MCF 10A (cell line): ENCODE results near the gene CEP43. TPM values are rescaled to one million over a fixed set of nuclear protein-coding genes. Genes with fewer than 3 reads are reported as not detected.

ENCODE experiments used
- BruUV-seq: library from RNA; stranded (reverse); fragments of 400-500 nt; replicated peaks from 2 replicates; lab custom pipeline; 2021; lab: Mats Ljungman, UMichigan
- CTCF ChIA-PET: fragments of 300-600 bp; sonication (Branson Sonifier 250); formaldehyde crosslinking; extraction: SDS; loops from one replicate; lab custom pipeline; 2021; ENCODE audit warnings: antibody characterized with exemption, inconsistent platforms; lab: Yijun Ruan, JAX
- POLR2A ChIA-PET: fragments of 300-600, 350-650 bp; sonication (Branson Sonifier 250); formaldehyde crosslinking; extraction: SDS; loops from one replicate; lab custom pipeline; 2020; ENCODE audit warnings: antibody characterized with exemption, inconsistent platforms; lab: Yijun Ruan, JAX
- DNase-seq: peaks from one replicate; pipeline ENCODE4 v3.0.0-alpha.2; 2018; ENCODE audit not compliant: unreplicated experiment
- H3K27ac Mint-ChIP-seq: one replicate; pipeline ENCODE4 v1.8.0; 2022; ENCODE audit warnings: mild to moderate bottlenecking, low read depth, mixed read lengths; ENCODE audit not compliant: unreplicated experiment
- H3K27me3 Mint-ChIP-seq: one replicate; pipeline ENCODE4 v1.8.0; 2022; ENCODE audit warnings: mixed read lengths; ENCODE audit not compliant: insufficient read depth, unreplicated experiment
- H3K36me3 Mint-ChIP-seq: one replicate; pipeline ENCODE4 v1.8.0; 2022; ENCODE audit warnings: mild to moderate bottlenecking, moderate library complexity, mixed read lengths; ENCODE audit not compliant: insufficient read depth, unreplicated experiment
- H3K4me1 Mint-ChIP-seq: one replicate; pipeline ENCODE4 v1.8.0; 2022; ENCODE audit warnings: mixed read lengths; ENCODE audit not compliant: insufficient read depth, unreplicated experiment
- H3K4me3 Mint-ChIP-seq: one replicate; pipeline ENCODE4 v1.8.0; 2022; ENCODE audit warnings: mild to moderate bottlenecking, moderate library complexity, mixed read lengths; ENCODE audit not compliant: unreplicated experiment
- H3K9me3 Mint-ChIP-seq: one replicate; pipeline ENCODE4 v1.8.0; 2022; ENCODE audit warnings: mixed read lengths; ENCODE audit not compliant: unreplicated experiment
- CTCF ChIP-seq: fragments of 200-600 bp; IDR thresholded peaks from one replicate; pipeline ENCODE4 v1.8.0; 2022; ENCODE audit warnings: antibody characterized with exemption, mild to moderate bottlenecking; ENCODE audit not compliant: unreplicated experiment
- intact Hi-C: fragments of 100-400 bp; cut with micrococcal nuclease; formaldehyde crosslinking; loops from 2 replicates; pipeline ENCODE4 v1.14.1; 2022
- total RNA-seq: library from RNA; stranded (reverse); gene quantifications from 2 replicates; pipeline ENCODE4 v1.2.3, GENCODE V29; 2022

CEP43 gene
- total RNA-seq, 1 experiment from 2014 or later, result 23.8 TPM

GRCh38 chr6:166958926-166959861, 40.0 kb upstream of the CEP43 start:
- peaks cover 5% of the 10 kb centered on the region for H3K4me1 Mint-ChIP-seq
- H3K9me3 Mint-ChIP-seq, result no peaks in the 10 kb centered on the region
- intact Hi-C loops, result no loop called here
- BruUV-seq, result no TSS peak
- DNase-seq, result no peak
- ChIA-PET CTCF (interaction anchor here (0.7 to 1.3 kb wide), 3 partner anchors 15 to 185 kb away, joined by 3 to 6 read pairs (median 3); no protein-coding TSS in a partner anchor), POLR2A (no interaction called here)
- H3K27ac Mint-ChIP-seq, result no peak overlapping the region
- TF ChIP-seq CTCF, result no peak
- H3K36me3 Mint-ChIP-seq, result no peaks in the 10 kb centered on the region
- no peaks in the 10 kb centered on the region for H3K27me3 Mint-ChIP-seq
- H3K4me3 Mint-ChIP-seq, result no peak overlapping the region

- no peak for DNase-seq
- BruUV-seq, result no TSS peak
- no peaks in the 10 kb centered on the region for H3K27me3 Mint-ChIP-seq
- H3K4me1 Mint-ChIP-seq, result peaks cover 5% of the 10 kb centered on the region
- no peak for TF ChIP-seq CTCF
- H3K9me3 Mint-ChIP-seq, result no peaks in the 10 kb centered on the region
- POLR2A ChIA-PET, result no interaction called here
- no peaks in the 10 kb centered on the region for H3K36me3 Mint-ChIP-seq
- CTCF ChIA-PET, result interaction anchor here (0.7 to 1.3 kb wide), 4 partner anchors 9 to 186 kb away, joined by 3 to 6 read pairs (median 5); no protein-coding TSS in a partner anchor
- intact Hi-C loops, result no loop called here
- no peak overlapping the region for H3K27ac Mint-ChIP-seq
- no peak overlapping the region for H3K4me3 Mint-ChIP-seq
Observed at GRCh38 chr6:166959911-166960608, 39.1 kb upstream of the CEP43 start.

GRCh38 chr6:166960609-166960978, 38.6 kb upstream of the CEP43 start:
- Mint-ChIP-seq H3K27ac (no peak overlapping the region), H3K4me1 (peaks cover under 1% of the 10 kb centered on the region), H3K27me3 (no peaks in the 10 kb centered on the region), H3K9me3 (no peaks in the 10 kb centered on the region), H3K4me3 (no peak overlapping the region), H3K36me3 (no peaks in the 10 kb centered on the region)
- BruUV-seq, result no TSS peak
- intact Hi-C loops, result no loop called here
- ChIA-PET POLR2A (no interaction called here), CTCF (interaction anchor here (0.6 to 1.3 kb wide), 4 partner anchors 9 to 1142 kb away, joined by 3 to 5 read pairs (median 5); no protein-coding TSS in a partner anchor)
- TF ChIP-seq CTCF, result no peak
- DNase-seq, result no peak

GRCh38 chr6:166966268-166966667, 32.9 kb upstream of the CEP43 start:
- intact Hi-C loops, result no loop called here
- no peaks in the 10 kb centered on the region for H3K4me1 Mint-ChIP-seq
- H3K27ac Mint-ChIP-seq, result no peak overlapping the region
- DNase-seq, result no peak
- BruUV-seq, result no TSS peak
- peaks cover 12% of the 10 kb centered on the region for H3K9me3 Mint-ChIP-seq
- POLR2A ChIA-PET, result interaction anchor here (0.6 to 0.7 kb wide), 2 partner anchors 43 to 83 kb away, joined by 3 to 4 read pairs; no protein-coding TSS in a partner anchor
- H3K27me3 Mint-ChIP-seq, result no peaks in the 10 kb centered on the region
- no peak overlapping the region for H3K4me3 Mint-ChIP-seq
- no peaks in the 10 kb centered on the region for H3K36me3 Mint-ChIP-seq
- CTCF ChIA-PET, result interaction anchor here (0.6 to 0.8 kb wide), 2 partner anchors 24 to 34 kb away, joined by 3 to 5 read pairs; no protein-coding TSS in a partner anchor
- no peak for TF ChIP-seq CTCF
